HepG2 (cell line): ENCODE data around the gene GNPDA2.

Experiments used
- CREB1 ChIP-seq, 2 experiments: fragments of 450-650 bp in 1 of 2; IDR thresholded peaks; 2 replicates each; pipeline ENCODE4 v1.6.1; 2016 to 2017; ENCODE audit warnings: control low read depth in 1 of 2, mild to moderate bottlenecking in 1 of 2, missing compliant biosample characterization in 1 of 2, missing genetic modification characterization in 1 of 2
- POLR2A ChIP-seq, 2 experiments: IDR thresholded peaks; 2 replicates each; pipeline ENCODE4 v1.6.1; 2011; ENCODE audit warnings: low read depth in 2 of 2, low read length in 2 of 2, mild to moderate bottlenecking in 1 of 2, moderate library complexity in 1 of 2; ENCODE audit not compliant: insufficient read depth in 1 of 2
- SOX6 ChIP-seq, 2 experiments: fragments of 450-650 bp in 1 of 2; sonication (generic) in 1 of 2; formaldehyde crosslinking in 1 of 2; IDR thresholded peaks; 2 replicates each; pipeline versions ENCODE4 v1.4.0 to v1.6.1; 2017 to 2020; ENCODE audit warnings: antibody characterized with exemption in 1 of 2, mild to moderate bottlenecking in 1 of 2, missing genetic modification reagents in 1 of 2
- ZNF24 ChIP-seq: fragments of 450-650 bp; IDR thresholded peaks from 2 replicates; pipeline ENCODE4 v1.6.1; 2017; ENCODE audit warnings: antibody characterized with exemption, mild to moderate bottlenecking
- ZNF775 ChIP-seq: sonication (generic); formaldehyde crosslinking; IDR thresholded peaks from 2 replicates; pipeline ENCODE4 v1.4.0; 2020; ENCODE audit warnings: missing genetic modification reagents, mild to moderate bottlenecking, moderate library complexity, borderline replicate concordance

DNA sequence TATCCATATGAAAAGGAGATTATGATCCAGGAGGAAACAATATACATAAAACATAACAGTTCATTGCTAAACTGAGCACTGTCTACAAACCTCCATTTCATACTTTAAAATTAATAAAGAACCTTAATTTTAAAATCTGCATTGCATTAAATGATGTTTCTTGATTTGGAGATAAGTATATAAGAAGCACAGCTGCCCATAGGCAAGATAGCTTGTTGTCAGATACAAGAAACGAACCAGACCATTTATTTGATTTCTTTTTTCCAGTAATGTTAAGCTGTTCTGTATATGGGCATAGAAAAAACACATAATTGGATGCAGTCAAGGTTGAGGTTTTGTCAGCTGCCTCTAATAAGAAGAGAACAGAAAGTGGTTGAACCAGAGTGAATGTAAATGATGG is 41.7 kb downstream of the GNPDA2 start:
- no peak for TF ChIP-seq SOX6 (IDR thresholded peaks at IDR 0.05)
- TF ChIP-seq SOX6 (CRISPR knock-in tag; IDR thresholded peaks at IDR 0.05): no peak
- TF ChIP-seq ZNF24: no peak
- TF ChIP-seq ZNF775: no peak
- TF ChIP-seq CREB1 (IDR thresholded peaks at IDR 0.05): no peak
- TF ChIP-seq CREB1 (CRISPR knock-in tag; IDR thresholded peaks at IDR 0.05): no peak
- no peak for TF ChIP-seq POLR2A (IDR thresholded peaks at IDR 0.05; ENCODE audit: insufficient read depth in 1 of 2, low read depth in 2 of 2, low read length in 2 of 2)
